IMR-90 (cell line): ENCODE measurements around the gene ALPK3. TPM values are rescaled to one million over a fixed set of nuclear protein-coding genes. Genes with fewer than 3 reads are reported as not detected.

Source experiments
- ATAC-seq: fragments of 200-7000 bp; cut with Tn5 transposase; 2 replicates; pipeline ENCODE4 v1.9.1; 2020; ENCODE audit warnings: low read depth, mild to moderate bottlenecking, moderate library complexity
- BruUV-seq: library from RNA; stranded (reverse); fragments of 400-500 nt; replicated peaks from 2 replicates; lab custom pipeline; 2021; lab: Mats Ljungman, UMichigan
- CTCF ChIA-PET: fragments of 300-600 bp; formaldehyde crosslinking; extraction: SDS; loops from one replicate; lab custom pipeline; 2021; ENCODE audit warnings: antibody characterized with exemption; lab: Yijun Ruan, JAX
- POLR2A ChIA-PET: fragments of 300-600 bp; sonication (Branson Sonifier 250); formaldehyde crosslinking; loops from one replicate; lab custom pipeline; 2022; ENCODE audit warnings: antibody characterized with exemption; ENCODE audit not compliant: unreplicated experiment; lab: Charles Lee
- DNase-seq: peaks from one replicate; pipeline ENCODE4 v3.0.0; 2013
- H2AFZ ChIP-seq: replicated peaks from 2 replicates; pipeline ENCODE3; 2013; ENCODE audit warnings: low read length, mild to moderate bottlenecking; ENCODE audit not compliant: poor library complexity
- H2AK5ac ChIP-seq: 2 replicates; pipeline ENCODE4 v1.6.1; 2013; ENCODE audit warnings: low read depth, low read length, inconsistent platforms
- H2AK9ac ChIP-seq: replicated peaks from 2 replicates; pipeline ENCODE3; 2013; ENCODE audit warnings: mild to moderate bottlenecking, low read depth, low read length, moderate library complexity; ENCODE audit not compliant: poor library complexity
- H2BK120ac ChIP-seq: 2 replicates; pipeline ENCODE4 v1.6.1; 2013; ENCODE audit warnings: low read depth, low read length, inconsistent platforms
- H2BK15ac ChIP-seq: 3 replicates; pipeline ENCODE4 v1.6.1; 2013; ENCODE audit warnings: low read depth, low read length, inconsistent platforms
- H2BK20ac ChIP-seq: 2 replicates; pipeline ENCODE4 v1.6.1; 2013; ENCODE audit warnings: low read depth, mild to moderate bottlenecking, inconsistent platforms, low read length, moderate library complexity
- H2BK5ac ChIP-seq: 2 replicates; pipeline ENCODE4 v1.6.1; 2013; ENCODE audit warnings: mild to moderate bottlenecking, low read depth, low read length, inconsistent platforms; ENCODE audit not compliant: poor library complexity, severe bottlenecking
- H3K14ac ChIP-seq: replicated peaks from 2 replicates; pipeline ENCODE4 v1.6.1; 2013; ENCODE audit warnings: low read depth, low read length, inconsistent platforms
- H3K18ac ChIP-seq: 2 replicates; pipeline ENCODE4 v1.6.1; 2013; ENCODE audit warnings: low read depth, low read length, control low read depth
- H3K23ac ChIP-seq: 2 replicates; pipeline ENCODE4 v1.6.1; 2013; ENCODE audit warnings: low read depth, low read length, inconsistent platforms
- H3K27ac ChIP-seq: 2 replicates; pipeline ENCODE4 v1.5.1; 2013; ENCODE audit warnings: mild to moderate bottlenecking, control low read depth, low read length; ENCODE audit not compliant: insufficient read depth
- H3K27me3 ChIP-seq: 2 replicates; pipeline ENCODE4 v1.6.1; 2013; ENCODE audit warnings: low read length; ENCODE audit not compliant: control insufficient read depth, insufficient read depth
- H3K36me3 ChIP-seq: 2 replicates; pipeline ENCODE4 v1.6.1; 2013; ENCODE audit warnings: low read length, mixed read lengths; ENCODE audit not compliant: control insufficient read depth, insufficient read depth
- H3K4ac ChIP-seq: 2 replicates; pipeline ENCODE4 v1.6.1; 2013; ENCODE audit warnings: low read depth, low read length, inconsistent platforms
- H3K4me1 ChIP-seq: 2 replicates; pipeline ENCODE4 v1.6.1; 2013; ENCODE audit warnings: low read length, mixed read lengths; ENCODE audit not compliant: control insufficient read depth, insufficient read depth
- H3K4me2 ChIP-seq: 2 replicates; pipeline ENCODE4 v1.6.1; 2013; ENCODE audit warnings: low read depth, mild to moderate bottlenecking, control low read depth, low read length, moderate library complexity
- H3K4me3 ChIP-seq: 2 replicates; pipeline ENCODE4 v1.5.1; 2013; ENCODE audit warnings: low read depth, mild to moderate bottlenecking, control low read depth, low read length, moderate library complexity; ENCODE audit not compliant: insufficient read depth
- H3K56ac ChIP-seq: 2 replicates; pipeline ENCODE4 v1.6.1; 2013; ENCODE audit warnings: low read length, inconsistent platforms; ENCODE audit not compliant: insufficient read depth; ENCODE audit errors: extremely low read depth
- H3K79me1 ChIP-seq, 2 experiments: 2 replicates each; pipeline ENCODE4 v1.6.1; 2013; ENCODE audit warnings: low read length in 2 of 2, inconsistent platforms in 1 of 2, low read depth in 1 of 2
- H3K9ac ChIP-seq: 2 replicates; pipeline ENCODE4 v1.6.1; 2013; ENCODE audit warnings: low read depth, low read length, control low read depth
- H3K9me1 ChIP-seq: 2 replicates; pipeline ENCODE4 v1.6.1; 2013; ENCODE audit warnings: low read length, inconsistent platforms; ENCODE audit not compliant: insufficient read depth
- H3K9me3 ChIP-seq: 2 replicates; pipeline ENCODE4 v1.6.1; 2013; ENCODE audit warnings: low read length; ENCODE audit not compliant: control insufficient read depth, insufficient read depth
- H4K20me1 ChIP-seq: 2 replicates; pipeline ENCODE4 v1.6.1; 2013; ENCODE audit warnings: low read length, inconsistent platforms; ENCODE audit not compliant: insufficient read depth
- H4K5ac ChIP-seq: 2 replicates; pipeline ENCODE4 v1.6.1; 2013; ENCODE audit warnings: mild to moderate bottlenecking, low read depth, low read length, control low read depth
- H4K8ac ChIP-seq, 2 experiments: 2 replicates each; pipeline ENCODE4 v1.6.1; 2013; ENCODE audit warnings: low read depth in 2 of 2, low read length in 2 of 2, control low read depth in 1 of 2, inconsistent platforms in 1 of 2
- H4K91ac ChIP-seq: 2 replicates; pipeline ENCODE4 v1.6.1; 2013; ENCODE audit warnings: low read depth, low read length, inconsistent platforms; ENCODE audit not compliant: insufficient read depth
- CEBPB ChIP-seq: IDR thresholded peaks from 2 replicates; pipeline ENCODE4 v1.6.1; 2012; ENCODE audit warnings: low read depth, low read length, improper control_type of control experiment
- CHD1 ChIP-seq: IDR thresholded peaks from 2 replicates; pipeline ENCODE4 v1.6.1; 2012; ENCODE audit warnings: low read depth, low read length, improper control_type of control experiment
- MAFK ChIP-seq: IDR thresholded peaks from 2 replicates; pipeline ENCODE4 v1.6.1; 2012; ENCODE audit warnings: low read depth, low read length, improper control_type of control experiment
- RAD21 ChIP-seq: IDR thresholded peaks from 2 replicates; pipeline ENCODE4 v1.6.1; 2012; ENCODE audit warnings: low read length, improper control_type of control experiment
- WGBS, 2 experiments: methylation state at CpG; one replicate each; pipeline versions ENCODE4 v1.1.5 to v1.1.7; 2013; ENCODE audit warnings: missing lambda C conversion rate in 2 of 2; ENCODE audit not compliant: insufficient read length in 1 of 2; ENCODE audit errors: extremely low coverage in 2 of 2; 5-methylcytosine and 5-hydroxymethylcytosine counted together
- dilution Hi-C: fragments of 300-500 bp; cut with HindIII; formaldehyde crosslinking; loops from one replicate; pipeline ENCODE4 v1.14.3; 2018; ENCODE audit warnings: low sequenced_read_pairs; ENCODE audit not compliant: unreplicated experiment
- in situ Hi-C: fragments of 300-500 bp; cut with MboI; formaldehyde crosslinking; loops from 3 replicates; pipeline ENCODE4 v1.14.3; 2019; ENCODE audit warnings: low sequenced_read_pairs, inconsistent platforms, mixed read lengths
- intact Hi-C: fragments of 100-400 bp; cut with micrococcal nuclease; formaldehyde crosslinking; loops from 2 replicates; pipeline ENCODE4 v1.10.0; 2022
- polyA plus RNA-seq, 3 experiments: library from polyadenylated mRNA; depleted of rRNA; stranded (reverse); fragments of >200 nt; gene quantifications; 2 replicates each; pipeline ENCODE4 v1.2.3, GENCODE V29; 2012; ENCODE audit warnings: low replicate concordance in 1 of 3
- total RNA-seq: library from RNA; depleted of rRNA; stranded (reverse); fragments of >200 nt; gene quantifications from 2 replicates; pipeline ENCODE4 v1.2.3, GENCODE V29; 2012
- TF ChIP-seq, protein P1 (sequence below): conservative IDR thresholded peaks from 2 replicates; pipeline ENCODE4 v1.5.1; 2012; ENCODE audit warnings: mild to moderate bottlenecking, low read depth, low read length, improper control_type of control experiment

ALPK3 gene
- total and polyA plus RNA-seq, 2 of the 4 experiments (the other 2 are of a cell fraction), result under 0.01 to 0.26 TPM

- H3K27me3 ChIP-seq, result peaks cover 14% of the 10 kb centered on the region
- no peak overlapping the region for H2BK5ac ChIP-seq
- no peak overlapping the region for H2BK120ac ChIP-seq
- H3K14ac ChIP-seq, result no peak overlapping the region
- no peak overlapping the region for H2AK9ac ChIP-seq
- H2AK5ac ChIP-seq, result no peak overlapping the region
- H3K18ac ChIP-seq, result no peak overlapping the region
- no peaks in the 10 kb centered on the region for H3K4me1 ChIP-seq
- DNase-seq, result no peak
- H3K79me1 ChIP-seq, result no peaks in the 10 kb centered on the region
- H3K27ac ChIP-seq, result no peak overlapping the region
- no peak overlapping the region for H3K9ac ChIP-seq
- H3K56ac ChIP-seq, result no peak overlapping the region
- POLR2A ChIA-PET, result no interaction called here
- CTCF ChIA-PET, result no interaction called here
- H3K9me3 ChIP-seq, result no peaks in the 10 kb centered on the region
- H4K5ac ChIP-seq, result no peak overlapping the region
- no peaks in the 10 kb centered on the region for H3K9me1 ChIP-seq
- H3K4me2 ChIP-seq, result no peak overlapping the region
- TF ChIP-seq CEBPB (no peak), CHD1 (no peak), MAFK (no peak), RAD21 (no peak; the same call in 1 of the 2 replicates)
- TF ChIP-seq, protein P1, sequence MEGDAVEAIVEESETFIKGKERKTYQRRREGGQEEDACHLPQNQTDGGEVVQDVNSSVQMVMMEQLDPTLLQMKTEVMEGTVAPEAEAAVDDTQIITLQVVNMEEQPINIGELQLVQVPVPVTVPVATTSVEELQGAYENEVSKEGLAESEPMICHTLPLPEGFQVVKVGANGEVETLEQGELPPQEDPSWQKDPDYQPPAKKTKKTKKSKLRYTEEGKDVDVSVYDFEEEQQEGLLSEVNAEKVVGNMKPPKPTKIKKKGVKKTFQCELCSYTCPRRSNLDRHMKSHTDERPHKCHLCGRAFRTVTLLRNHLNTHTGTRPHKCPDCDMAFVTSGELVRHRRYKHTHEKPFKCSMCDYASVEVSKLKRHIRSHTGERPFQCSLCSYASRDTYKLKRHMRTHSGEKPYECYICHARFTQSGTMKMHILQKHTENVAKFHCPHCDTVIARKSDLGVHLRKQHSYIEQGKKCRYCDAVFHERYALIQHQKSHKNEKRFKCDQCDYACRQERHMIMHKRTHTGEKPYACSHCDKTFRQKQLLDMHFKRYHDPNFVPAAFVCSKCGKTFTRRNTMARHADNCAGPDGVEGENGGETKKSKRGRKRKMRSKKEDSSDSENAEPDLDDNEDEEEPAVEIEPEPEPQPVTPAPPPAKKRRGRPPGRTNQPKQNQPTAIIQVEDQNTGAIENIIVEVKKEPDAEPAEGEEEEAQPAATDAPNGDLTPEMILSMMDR, result 0 out of 2 replicates have a peak, but pooled peaks have one; percentile 18
- BruUV-seq, result no TSS peak
- H3K23ac ChIP-seq, result no peak overlapping the region
- no peak overlapping the region for H4K8ac ChIP-seq
- no peaks in the 10 kb centered on the region for H4K20me1 ChIP-seq
- no peak overlapping the region for H2AFZ ChIP-seq
- H3K36me3 ChIP-seq, result no peaks in the 10 kb centered on the region
- ATAC-seq, result no peak
- H2BK20ac ChIP-seq, result no peak overlapping the region
- in situ Hi-C loops, result no loop called here
- no peak overlapping the region for H2BK15ac ChIP-seq
- H4K91ac ChIP-seq, result no peak overlapping the region
- WGBS, 2 experiments, result 76% methylated on average over 7 of the region's 8 CpGs; no CpG with 5 or more reads in 1 of the 2 experiments
- dilution Hi-C loops, result no loop called here
- no peak overlapping the region for H3K4me3 ChIP-seq
- intact Hi-C loops, result no loop called here
- H3K4ac ChIP-seq, result no peak overlapping the region
Observed at GRCh38 chr15:84821501-84822021, 4.4 kb downstream of the ALPK3 start.
